Embryonic facial prominence (tissue), 1 donor: Measurements from ENCODE around the gene CAVIN3.

ENCODE experiments used
- DNase-seq: peaks from one replicate; pipeline ENCODE4 v3.0.0-alpha.2; 2016; ENCODE audit errors: extremely low spot score

The CAVIN3 gene

GRCh38 chr11:6270584-6271246 is 49.6 kb downstream of the CAVIN3 start:
- DNase-seq: no peak

GRCh38 chr11:6269994-6270393 is 50.3 kb downstream of the CAVIN3 start:
- no peak for DNase-seq
